Middle frontal gyrus (tissue), 1 donor: ENCODE measurements around the gene ADAM22.

Experiments
- DNase-seq: peaks from one replicate; pipeline ENCODE4 v3.0.0-alpha.2; 2015; ENCODE audit warnings: low spot score; ENCODE audit errors: extremely low spot score

ADAM22 gene

GRCh38 chr7:87948371-87948770 is 14.3 kb downstream of the ADAM22 start:
- DNase-seq, result no peak

- no peak for DNase-seq
These were observed 25.3 kb downstream of the ADAM22 start for GRCh38 chr7:87959336-87959735.

- no peak for DNase-seq
These were observed 26.2 kb downstream of the ADAM22 start for GRCh38 chr7:87960239-87960638.

GRCh38 chr7:87961754-87962153 is 27.7 kb downstream of the ADAM22 start:
- DNase-seq, result no peak

GRCh38 chr7:87966271-87966670 is 32.2 kb downstream of the ADAM22 start:
- no peak for DNase-seq

- DNase-seq, result no peak
These were observed 34.0 kb downstream of the ADAM22 start for GRCh38 chr7:87968021-87968420.

- no peak for DNase-seq
These were observed 48.1 kb downstream of the ADAM22 start for GRCh38 chr7:87982116-87982515.

GRCh38 chr7:87984088-87984487 is 50.0 kb downstream of the ADAM22 start:
- DNase-seq, result no peak

GRCh38 chr7:87993269-87993668 is 59.2 kb downstream of the ADAM22 start:
- DNase-seq, result no peak

- DNase-seq, result no peak
These were observed 65.2 kb downstream of the ADAM22 start for GRCh38 chr7:87999261-87999660.

- DNase-seq, result no peak
These were observed 67.9 kb downstream of the ADAM22 start for GRCh38 chr7:88001744-88002530.

- no peak for DNase-seq
These were observed 68.6 kb downstream of the ADAM22 start for GRCh38 chr7:88002617-88003016.

GRCh38 chr7:88003581-88003980 is 69.5 kb downstream of the ADAM22 start:
- no peak for DNase-seq

- DNase-seq, result no peak
These were observed 71.1 kb downstream of the ADAM22 start for GRCh38 chr7:88005191-88005590.

- DNase-seq, result no peak
These were observed 75.6 kb downstream of the ADAM22 start for GRCh38 chr7:88009651-88010050.

GRCh38 chr7:88012086-88012485 is 78.0 kb downstream of the ADAM22 start:
- no peak for DNase-seq

- DNase-seq, result no peak
These were observed 79.9 kb downstream of the ADAM22 start for GRCh38 chr7:88013981-88014380.

GRCh38 chr7:88014581-88014980 is 80.5 kb downstream of the ADAM22 start:
- no peak for DNase-seq

GRCh38 chr7:88015309-88015708 is 81.3 kb downstream of the ADAM22 start:
- DNase-seq, result no peak

GRCh38 chr7:88018501-88018900 is 84.5 kb downstream of the ADAM22 start:
- DNase-seq, result no peak

- no peak for DNase-seq
These were observed 87.1 kb downstream of the ADAM22 start for GRCh38 chr7:88020953-88021665.

- no peak for DNase-seq
These were observed 93.7 kb downstream of the ADAM22 start for GRCh38 chr7:88027724-88028123.
